ENCODE measurements around the gene RPL19.

DNA sequence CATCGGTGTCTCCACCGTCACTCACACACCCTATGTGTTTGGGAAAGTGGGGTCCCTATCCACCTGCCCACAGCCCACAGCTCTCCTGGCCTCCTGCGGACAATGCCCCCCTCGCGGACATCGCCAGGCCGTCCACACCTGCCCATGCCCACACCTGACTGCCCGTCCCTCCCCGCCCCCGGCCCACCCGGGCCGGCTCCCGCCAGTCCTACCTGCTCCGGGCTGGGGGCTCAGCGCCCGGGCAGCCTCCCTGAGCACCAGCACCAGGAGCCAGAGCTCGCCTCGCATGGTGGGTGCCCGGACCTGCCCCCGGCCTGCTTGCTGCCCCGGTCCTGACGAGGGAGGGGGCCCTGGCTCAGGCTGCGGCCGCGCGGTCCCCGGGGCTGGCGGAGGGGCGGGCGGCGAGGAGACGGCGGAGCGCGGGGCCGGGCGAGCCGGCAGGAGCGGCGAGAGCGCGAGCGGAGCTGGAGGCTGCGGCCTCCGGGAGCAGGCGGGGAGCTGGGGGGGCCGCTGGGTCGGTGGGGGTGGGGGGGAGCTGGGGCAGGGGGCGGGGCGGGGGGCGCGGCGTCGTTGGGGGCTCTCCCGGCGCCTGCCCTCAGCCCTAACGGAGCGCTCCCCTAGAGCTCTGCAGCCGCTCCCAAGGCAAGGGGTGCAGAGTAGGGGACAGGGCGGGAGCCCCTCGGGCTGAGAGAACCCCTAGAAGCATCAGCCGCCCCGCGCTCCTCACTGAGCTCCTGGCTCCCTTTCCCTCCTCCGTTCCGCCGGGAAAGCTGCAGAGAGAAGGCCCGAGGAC is 48.7 kb upstream of the RPL19 start, which contains the start of gene PLXDC1:
- TF ChIP-seq, protein P1, sequence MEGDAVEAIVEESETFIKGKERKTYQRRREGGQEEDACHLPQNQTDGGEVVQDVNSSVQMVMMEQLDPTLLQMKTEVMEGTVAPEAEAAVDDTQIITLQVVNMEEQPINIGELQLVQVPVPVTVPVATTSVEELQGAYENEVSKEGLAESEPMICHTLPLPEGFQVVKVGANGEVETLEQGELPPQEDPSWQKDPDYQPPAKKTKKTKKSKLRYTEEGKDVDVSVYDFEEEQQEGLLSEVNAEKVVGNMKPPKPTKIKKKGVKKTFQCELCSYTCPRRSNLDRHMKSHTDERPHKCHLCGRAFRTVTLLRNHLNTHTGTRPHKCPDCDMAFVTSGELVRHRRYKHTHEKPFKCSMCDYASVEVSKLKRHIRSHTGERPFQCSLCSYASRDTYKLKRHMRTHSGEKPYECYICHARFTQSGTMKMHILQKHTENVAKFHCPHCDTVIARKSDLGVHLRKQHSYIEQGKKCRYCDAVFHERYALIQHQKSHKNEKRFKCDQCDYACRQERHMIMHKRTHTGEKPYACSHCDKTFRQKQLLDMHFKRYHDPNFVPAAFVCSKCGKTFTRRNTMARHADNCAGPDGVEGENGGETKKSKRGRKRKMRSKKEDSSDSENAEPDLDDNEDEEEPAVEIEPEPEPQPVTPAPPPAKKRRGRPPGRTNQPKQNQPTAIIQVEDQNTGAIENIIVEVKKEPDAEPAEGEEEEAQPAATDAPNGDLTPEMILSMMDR (IDR thresholded peaks at IDR 0.05): no peak
- TF ChIP-seq POLR2A (IDR thresholded peaks at IDR 0.05): no peak
